GM12892 (cell line): ENCODE results near the gene PRG2.

Experiments used
- POLR2A ChIP-seq: IDR thresholded peaks from 2 replicates; pipeline ENCODE4 v1.6.1; 2011; ENCODE audit warnings: low read depth, low read length, control low read depth
- POLR2AphosphoS5 ChIP-seq: IDR thresholded peaks from 2 replicates; pipeline ENCODE4 v1.6.1; 2011; ENCODE audit warnings: low read depth, low read length, control low read depth

DNA sequence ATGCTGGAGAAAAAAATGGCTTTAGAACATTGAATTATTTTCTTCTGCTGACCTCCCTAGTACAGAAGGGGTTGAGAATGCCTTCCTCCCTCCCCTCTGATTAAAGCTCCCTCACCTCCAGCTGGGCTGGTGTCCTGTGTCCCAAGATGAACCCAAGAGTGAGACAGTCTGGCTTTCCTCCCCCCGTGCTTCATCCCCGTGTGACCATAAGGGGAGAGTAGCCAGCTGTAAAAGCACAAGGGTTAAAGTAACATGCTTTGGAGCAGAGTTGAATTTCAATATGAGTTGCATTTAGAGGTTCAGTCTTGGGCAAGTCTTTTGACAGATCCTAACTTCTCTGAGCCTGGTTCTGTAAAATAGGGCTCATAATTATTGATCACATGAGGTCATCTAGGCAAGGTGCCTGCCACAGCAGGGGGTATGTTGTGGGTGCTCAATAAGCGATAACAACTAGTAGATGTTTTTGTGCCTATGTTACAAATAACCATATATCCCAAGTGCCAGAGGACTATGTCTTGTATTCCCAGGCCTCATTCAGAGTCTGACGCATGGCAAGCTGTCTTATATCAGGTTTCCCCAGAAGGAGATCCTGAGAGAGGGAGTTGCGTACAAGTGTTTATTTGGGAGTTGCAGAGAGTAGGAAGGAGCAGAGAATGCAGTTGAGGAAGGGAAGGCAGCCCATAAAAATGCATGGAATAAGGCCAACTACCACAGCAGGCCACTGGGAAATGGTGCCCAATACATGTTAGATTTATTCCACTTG is 4.1 kb downstream of the PRG2 start:
- no peak for TF ChIP-seq POLR2A
- TF ChIP-seq POLR2AphosphoS5: no peak
